CD8-positive, alpha-beta memory T cell (primary cell): ENCODE measurements around the gene SRP68. TPM values are rescaled to one million over a fixed set of nuclear protein-coding genes. Genes with fewer than 3 reads are reported as not detected.

Source experiments
- CTCF ChIA-PET: fragments of 350-600 bp; sonication (Branson Sonifier 250); formaldehyde crosslinking; loops from one replicate; lab custom pipeline; 2021; ENCODE audit warnings: antibody characterized with exemption; lab: Charles Lee
- POLR2A ChIA-PET: fragments of 350-600 bp; sonication (Branson Sonifier 250); formaldehyde crosslinking; loops from one replicate; lab custom pipeline; 2021; ENCODE audit warnings: antibody characterized with exemption; lab: Charles Lee
- DNase-seq, 5 donors: peaks; one replicate each; pipeline versions ENCODE4 v3.0.0 to v3.0.0-alpha.2; 2020 to 2022; ENCODE audit warnings: mixed read lengths in 1 of 5
- H3K27ac ChIP-seq: one replicate; pipeline ENCODE4 v1.7.0; 2013; ENCODE audit warnings: low read depth, mild to moderate bottlenecking, low read length, moderate library complexity
- H3K27me3 ChIP-seq: 2 replicates; pipeline ENCODE4 v1.7.0; 2013; ENCODE audit warnings: low read length, mild to moderate bottlenecking; ENCODE audit not compliant: insufficient read depth, poor library complexity, severe bottlenecking
- H3K36me3 ChIP-seq: 2 replicates; pipeline ENCODE4 v1.7.0; 2013; ENCODE audit warnings: mild to moderate bottlenecking, low read length, moderate library complexity; ENCODE audit not compliant: insufficient read depth
- H3K4me1 ChIP-seq: 2 replicates; pipeline ENCODE4 v1.7.0; 2013; ENCODE audit warnings: mild to moderate bottlenecking, low read length, moderate library complexity; ENCODE audit not compliant: insufficient read depth
- H3K4me3 ChIP-seq: 2 replicates; pipeline ENCODE4 v1.7.0; 2013; ENCODE audit warnings: mild to moderate bottlenecking, low read length
- H3K9me3 ChIP-seq: 2 replicates; pipeline ENCODE4 v1.7.0; 2013; ENCODE audit warnings: mild to moderate bottlenecking, low read length
- H3K27ac Mint-ChIP-seq, 8 donors: one replicate each; pipeline ENCODE4 v1.8.0; 2020 to 2021; ENCODE audit warnings: mixed read lengths in 8 of 8, mild to moderate bottlenecking in 6 of 8, inconsistent platforms in 3 of 8, moderate library complexity in 3 of 8
- H3K27me3 Mint-ChIP-seq, 2 donors: one replicate each; pipeline ENCODE4 v1.8.0; 2020 to 2021; ENCODE audit warnings: mixed read lengths in 2 of 2, mild to moderate bottlenecking in 1 of 2, moderate library complexity in 1 of 2
- H3K36me3 Mint-ChIP-seq, 3 donors: one replicate each; pipeline ENCODE4 v1.8.0; 2020 to 2021; ENCODE audit warnings: mixed read lengths in 3 of 3, inconsistent platforms in 1 of 3, mild to moderate bottlenecking in 1 of 3
- H3K4me1 Mint-ChIP-seq, 3 donors: one replicate each; pipeline ENCODE4 v1.8.0; 2020 to 2021; ENCODE audit warnings: mixed read lengths in 3 of 3, inconsistent platforms in 1 of 3, mild to moderate bottlenecking in 1 of 3
- H3K4me3 Mint-ChIP-seq, 7 donors: one replicate each; pipeline ENCODE4 v1.8.0; 2020 to 2021; ENCODE audit warnings: mixed read lengths in 7 of 7, mild to moderate bottlenecking in 6 of 7, moderate library complexity in 4 of 7, inconsistent platforms in 2 of 7
- H3K9me3 Mint-ChIP-seq, 5 donors: one replicate each; pipeline ENCODE4 v1.8.0; 2020 to 2022; ENCODE audit warnings: mixed read lengths in 5 of 5, mild to moderate bottlenecking in 3 of 5, moderate library complexity in 2 of 5, inconsistent platforms in 1 of 5
- polyA plus RNA-seq: library from polyadenylated mRNA; unstranded; fragments of 300-500 nt; fragmentation: Illumina TruSeq; gene quantifications from one replicate; pipeline ENCODE4 v1.2.3, GENCODE V29; 2021
- total RNA-seq, 2 experiments: library from RNA; stranded (reverse); gene quantifications; one replicate each; pipeline ENCODE4 v1.2.3, GENCODE V29; 2021

The SRP68 gene
- total and polyA plus RNA-seq, 3 experiments from 2014 or later: 80.4 to 123 (median 120) TPM

- ChIA-PET POLR2A (interaction anchor here (1.0 kb wide), 1 partner anchor 25 kb away, joined by 3 read pairs; no protein-coding TSS in a partner anchor), CTCF (interaction anchor here (1.2 to 1.8 kb wide), 2 partner anchors 59 to 183 kb away, joined by 3 read pairs; no protein-coding TSS in a partner anchor)
- DNase-seq: no peak
- no peaks in the 10 kb centered on the region for H3K4me1 ChIP-seq
- no peaks in the 10 kb centered on the region for H3K27me3 ChIP-seq
- no peak overlapping the region for H3K4me3 ChIP-seq
- no peaks in the 10 kb centered on the region for H3K9me3 ChIP-seq
- no peak overlapping the region for H3K27ac ChIP-seq
- Mint-ChIP-seq H3K36me3 (peaks cover 0 to 91% (median 6%) of the 10 kb centered on the region in 3 donors), H3K27ac (peak overlapping the region in 2 of 8 donors; percentile 23 to 70), H3K4me3 (no peak overlapping the region), H3K4me1 (peaks cover 0 to 5% (median 5%) of the 10 kb centered on the region in 3 donors), H3K27me3 (peaks cover 0 to 1% of the 10 kb centered on the region in 2 donors), H3K9me3 (no peaks in the 10 kb centered on the region)
- peaks cover 58% of the 10 kb centered on the region for H3K36me3 ChIP-seq
These were observed 15.9 kb upstream of the SRP68 start for GRCh38 chr17:76088041-76088867.

- H3K27ac Mint-ChIP-seq: peak overlapping the region in 1 of 8 donors; percentile 23
- no peak for DNase-seq
- H3K9me3 ChIP-seq: no peaks in the 10 kb centered on the region
- ChIA-PET CTCF (no interaction called here), POLR2A (no interaction called here)
- peaks cover 0 to 1% of the 10 kb centered on the region in 2 donors for H3K27me3 Mint-ChIP-seq
- H3K9me3 Mint-ChIP-seq: no peaks in the 10 kb centered on the region
- no peaks in the 10 kb centered on the region for H3K27me3 ChIP-seq
- peaks cover 54% of the 10 kb centered on the region for H3K36me3 ChIP-seq
- H3K27ac ChIP-seq: no peak overlapping the region
- H3K36me3 Mint-ChIP-seq: peaks cover 0 to 85% (median 6%) of the 10 kb centered on the region in 3 donors
- no peak overlapping the region for H3K4me3 Mint-ChIP-seq
- H3K4me3 ChIP-seq: no peak overlapping the region
- peaks cover 0 to 5% (median 5%) of the 10 kb centered on the region in 3 donors for H3K4me1 Mint-ChIP-seq
- no peaks in the 10 kb centered on the region for H3K4me1 ChIP-seq
These were observed 15.2 kb upstream of the SRP68 start for GRCh38 chr17:76087531-76087930.

GRCh38 chr17:76086384-76086783 lies 14.1 kb upstream of the SRP68 start:
- no peak overlapping the region for H3K27ac ChIP-seq
- no peaks in the 10 kb centered on the region for H3K4me1 ChIP-seq
- peak overlapping the region in 2 of 8 donors; percentile 36 to 46 for H3K27ac Mint-ChIP-seq
- POLR2A ChIA-PET: interaction anchor here (0.5 kb wide), 1 partner anchor 8 kb away, joined by 8 read pairs; no protein-coding TSS in a partner anchor
- no peaks in the 10 kb centered on the region for H3K27me3 ChIP-seq
- no peak for DNase-seq
- no peaks in the 10 kb centered on the region for H3K9me3 Mint-ChIP-seq
- H3K4me1 Mint-ChIP-seq: peaks cover 0 to 1% (median 0%) of the 10 kb centered on the region in 3 donors
- no peak overlapping the region for H3K4me3 ChIP-seq
- CTCF ChIA-PET: interaction anchor here (1.1 kb wide), 2 partner anchors 11 to 311 kb away, joined by 3 read pairs; no protein-coding TSS in a partner anchor
- H3K36me3 ChIP-seq: peaks cover 54% of the 10 kb centered on the region
- H3K27me3 Mint-ChIP-seq: peaks cover 0 to 1% of the 10 kb centered on the region in 2 donors
- no peak overlapping the region for H3K4me3 Mint-ChIP-seq
- H3K36me3 Mint-ChIP-seq: peaks cover 0 to 79% (median 5%) of the 10 kb centered on the region in 3 donors
- H3K9me3 ChIP-seq: no peaks in the 10 kb centered on the region

- POLR2A ChIA-PET: no interaction called here
- CTCF ChIA-PET: interaction anchor here (1.1 kb wide), 2 partner anchors 10 to 312 kb away, joined by 3 read pairs; no protein-coding TSS in a partner anchor
- H3K27me3 Mint-ChIP-seq: peaks cover 0 to 1% of the 10 kb centered on the region in 2 donors
These were observed 13.5 kb upstream of the SRP68 start for GRCh38 chr17:76085731-76086366.

GRCh38 chr17:76085066-76085730 lies 12.9 kb upstream of the SRP68 start:
- Histone ChIP-seq H3K27ac (no peak overlapping the region), H3K4me3 (no peak overlapping the region), H3K27me3 (no peaks in the 10 kb centered on the region), H3K36me3 (peaks cover 53% of the 10 kb centered on the region), H3K4me1 (peaks cover under 1% of the 10 kb centered on the region), H3K9me3 (no peaks in the 10 kb centered on the region)
- no peak overlapping the region for H3K4me3 Mint-ChIP-seq
- H3K4me1 Mint-ChIP-seq: peaks cover 0 to 9% (median 1%) of the 10 kb centered on the region in 3 donors
- DNase-seq: peak in 1 of 5 donors; percentile 33
- H3K27ac Mint-ChIP-seq: no peak overlapping the region
- H3K9me3 Mint-ChIP-seq: no peaks in the 10 kb centered on the region
- POLR2A ChIA-PET: no interaction called here
- H3K27me3 Mint-ChIP-seq: peaks cover 0 to 1% of the 10 kb centered on the region in 2 donors
- peaks cover 0 to 73% (median 5%) of the 10 kb centered on the region in 3 donors for H3K36me3 Mint-ChIP-seq
- CTCF ChIA-PET: no interaction called here

More at GRCh38 chr17:76085731-76086366, 13.5 kb upstream of the SRP68 start:
- Histone ChIP-seq H3K4me1 (no peaks in the 10 kb centered on the region), H3K36me3 (peaks cover 54% of the 10 kb centered on the region), H3K27ac (no peak overlapping the region), H3K9me3 (no peaks in the 10 kb centered on the region), H3K27me3 (no peaks in the 10 kb centered on the region), H3K4me3 (no peak overlapping the region)
- H3K9me3 Mint-ChIP-seq: no peaks in the 10 kb centered on the region
- H3K4me1 Mint-ChIP-seq: peaks cover 0 to 3% (median 1%) of the 10 kb centered on the region in 3 donors
- peak overlapping the region in 1 of 8 donors; percentile 85 for H3K27ac Mint-ChIP-seq
- no peak overlapping the region for H3K4me3 Mint-ChIP-seq
- DNase-seq: peak in 1 of 5 donors; percentile 21
- H3K36me3 Mint-ChIP-seq: peaks cover 0 to 74% (median 5%) of the 10 kb centered on the region in 3 donors

GRCh38 chr17:76083536-76084182 lies 11.3 kb upstream of the SRP68 start:
- no peak overlapping the region for H3K4me3 ChIP-seq
- peaks cover 0 to 58% (median 5%) of the 10 kb centered on the region in 3 donors for H3K36me3 Mint-ChIP-seq
- no peak overlapping the region for H3K27ac ChIP-seq
- H3K27me3 Mint-ChIP-seq: peaks cover 0 to 2% of the 10 kb centered on the region in 2 donors
- no peak overlapping the region for H3K4me3 Mint-ChIP-seq
- H3K4me1 ChIP-seq: peaks cover 16% of the 10 kb centered on the region
- H3K9me3 ChIP-seq: no peaks in the 10 kb centered on the region
- H3K27me3 ChIP-seq: no peaks in the 10 kb centered on the region
- ChIA-PET POLR2A (no interaction called here), CTCF (no interaction called here)
- peaks cover 0 to 24% (median 5%) of the 10 kb centered on the region in 3 donors for H3K4me1 Mint-ChIP-seq
- no peaks in the 10 kb centered on the region for H3K9me3 Mint-ChIP-seq
- peaks cover 38% of the 10 kb centered on the region for H3K36me3 ChIP-seq
- peak overlapping the region in 1 of 8 donors; percentile 62 for H3K27ac Mint-ChIP-seq
- DNase-seq: peak in 1 of 5 donors; percentile 17
